Psoas muscle (tissue), 8 donors: ENCODE data around the gene DOCK2. TPM values are rescaled to one million over a fixed set of nuclear protein-coding genes. Genes with fewer than 3 reads are reported as not detected.

Source experiments
- ATAC-seq, 4 donors: fragments of 200-7000 bp; cut with Tn5 transposase; one replicate each; pipeline ENCODE4 v1.9.1; 2020; ENCODE audit warnings: moderate library complexity in 3 of 4, mild to moderate bottlenecking in 2 of 4
- DNase-seq, 2 donors: peaks; one replicate each; pipeline ENCODE4 v3.0.0-alpha.2; 2020
- H3K27ac ChIP-seq: fragments of 200-600 bp; one replicate; pipeline ENCODE4 v1.8.0; 2022
- H3K27me3 ChIP-seq, 3 donors: fragments of 200-600 bp in 1 of 3; one replicate each; pipeline versions ENCODE4 v1.6.1 to v1.8.0; 2013 to 2022; ENCODE audit warnings: low read length in 2 of 3, mild to moderate bottlenecking in 2 of 3, moderate library complexity in 1 of 3; ENCODE audit not compliant: insufficient read depth in 3 of 3
- H3K36me3 ChIP-seq, 2 donors: fragments of 200-600 bp in 1 of 2; one replicate each; pipeline versions ENCODE4 v1.6.1 to v1.8.0; 2013 to 2022; ENCODE audit warnings: low read depth in 1 of 2, mild to moderate bottlenecking in 1 of 2, moderate library complexity in 1 of 2; ENCODE audit not compliant: insufficient read depth in 1 of 2
- H3K4me1 ChIP-seq: fragments of 200-600 bp; one replicate; pipeline ENCODE4 v1.8.0; 2022
- H3K4me3 ChIP-seq: fragments of 200-600 bp; one replicate; pipeline ENCODE4 v1.8.0; 2022; ENCODE audit warnings: mild to moderate bottlenecking
- H3K9me3 ChIP-seq: fragments of 200-600 bp; one replicate; pipeline ENCODE4 v1.8.0; 2022
- CTCF ChIP-seq: fragments of 200-600 bp; IDR thresholded peaks from one replicate; pipeline ENCODE4 v1.8.0; 2022; ENCODE audit warnings: antibody characterized with exemption
- WGBS, 3 donors: extraction: QIAGEN DNeasy Blood & Tissue Kit; methylation state at CpG; one replicate each; pipeline versions ENCODE4 v1.1.6 to v1.1.7; 2013; 5-methylcytosine and 5-hydroxymethylcytosine counted together
- intact Hi-C, 2 donors: fragments of 100-400 bp; cut with DNase I; formaldehyde crosslinking; loops; one replicate each; pipeline versions ENCODE4 v1.11.0 to v1.14.2; 2022
- polyA plus RNA-seq, 3 donors: library from polyadenylated mRNA; stranded (reverse); fragments of 200-250 nt; gene quantifications; one replicate each; pipeline ENCODE4 v1.2.3, GENCODE V29; 2013
- total RNA-seq, 4 donors: library from RNA; stranded (reverse); fragmentation: NEBNext Ultra II Directional in 2 of 4; extraction: Animal tissue kit (Norgen Biotek cat#: 25700) in 2 of 4; gene quantifications; one replicate each; pipeline versions ENCODE4 v1.2.1 to v1.2.4, GENCODE V29; 2021 to 2023
- donor health status: healthy with polysubstance abuse.
- donor health status: DM: no; HTN: no; CAD: no; lungs with moderate emphysema.
- donor health status: Bipolar disorder and iron deficiency.
- donor health status: healthy.
- donor health status: DM: yes; HTN: yes; CAD: no.
- donor health status: DM: no; HTN: no; CAD: no.
- donor health status: DM: no; HTN: no; CAD: no.
- donor health status: DM: yes; HTN: yes; CAD: no.

DOCK2 gene
- total and polyA plus RNA-seq, 7 donors: 0.37 to 4.4 (median 3.5) TPM

- DNase-seq: no peak
- Histone ChIP-seq H3K4me3 (no peak overlapping the region), H3K4me1 (no peaks in the 10 kb centered on the region), H3K27me3 (no peaks in the 10 kb centered on the region), H3K36me3 (no peaks in the 10 kb centered on the region), H3K9me3 (no peaks in the 10 kb centered on the region), H3K27ac (no peak overlapping the region)
- intact Hi-C loops: no loop called here
- TF ChIP-seq CTCF: no peak
- WGBS, 3 donors: 79 to 89% (median 83%) methylated on average over 3 of the region's 3 CpGs
- ATAC-seq: no peak
Measured at GRCh38 chr5:169999621-170000020, 362.5 kb downstream of the DOCK2 start.

- ATAC-seq (no peak), DNase-seq (no peak)
- Histone ChIP-seq H3K27ac (no peak overlapping the region), H3K4me3 (no peak overlapping the region), H3K4me1 (no peaks in the 10 kb centered on the region), H3K9me3 (no peaks in the 10 kb centered on the region), H3K27me3 (no peaks in the 10 kb centered on the region), H3K36me3 (no peaks in the 10 kb centered on the region)
- 86 to 93% (median 87%) methylated on average over 2 of the region's 2 CpGs for WGBS, 3 donors
- intact Hi-C loops: no loop called here
- no peak for TF ChIP-seq CTCF
Measured at GRCh38 chr5:170000155-170000554, 363.1 kb downstream of the DOCK2 start.

GRCh38 chr5:170006021-170006420 lies 368.9 kb downstream of the DOCK2 start:
- Histone ChIP-seq H3K4me3 (no peak overlapping the region), H3K4me1 (no peaks in the 10 kb centered on the region), H3K36me3 (no peaks in the 10 kb centered on the region), H3K27ac (no peak overlapping the region), H3K9me3 (no peaks in the 10 kb centered on the region), H3K27me3 (no peaks in the 10 kb centered on the region)
- ATAC-seq: no peak
- no peak for TF ChIP-seq CTCF
- WGBS, 3 donors: 44 to 61% (median 56%) methylated on average over 6 of the region's 6 CpGs
- intact Hi-C loops: no loop called here
- no peak for DNase-seq

DNA sequence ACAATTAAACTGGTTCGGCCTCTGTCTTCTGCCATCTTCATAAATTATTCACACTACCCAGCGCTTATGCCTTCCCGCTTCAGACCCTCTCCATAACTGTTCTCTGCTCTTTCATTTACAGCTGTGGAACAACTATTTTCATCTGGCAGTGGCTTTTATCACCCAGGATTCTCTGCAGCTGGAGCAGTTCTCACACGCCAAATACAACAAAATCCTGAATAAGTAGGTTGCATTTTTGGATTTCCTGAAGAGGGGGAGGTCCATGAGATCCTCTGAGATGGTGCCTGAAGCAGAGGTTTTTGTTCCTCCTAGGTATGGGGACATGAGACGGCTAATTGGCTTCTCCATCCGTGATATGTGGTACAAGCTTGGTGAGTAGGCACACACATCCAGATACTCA lies 371.3 kb downstream of the DOCK2 start:
- TF ChIP-seq CTCF: no peak
- Histone ChIP-seq H3K27me3 (no peaks in the 10 kb centered on the region), H3K36me3 (no peaks in the 10 kb centered on the region), H3K9me3 (no peaks in the 10 kb centered on the region), H3K4me3 (no peak overlapping the region), H3K27ac (no peak overlapping the region), H3K4me1 (no peaks in the 10 kb centered on the region)
- intact Hi-C loops: no loop called here
- ATAC-seq (no peak), DNase-seq (no peak)
- 30 to 52% (median 44%) methylated on average over 6 of the region's 6 CpGs for WGBS, 3 donors

DNA sequence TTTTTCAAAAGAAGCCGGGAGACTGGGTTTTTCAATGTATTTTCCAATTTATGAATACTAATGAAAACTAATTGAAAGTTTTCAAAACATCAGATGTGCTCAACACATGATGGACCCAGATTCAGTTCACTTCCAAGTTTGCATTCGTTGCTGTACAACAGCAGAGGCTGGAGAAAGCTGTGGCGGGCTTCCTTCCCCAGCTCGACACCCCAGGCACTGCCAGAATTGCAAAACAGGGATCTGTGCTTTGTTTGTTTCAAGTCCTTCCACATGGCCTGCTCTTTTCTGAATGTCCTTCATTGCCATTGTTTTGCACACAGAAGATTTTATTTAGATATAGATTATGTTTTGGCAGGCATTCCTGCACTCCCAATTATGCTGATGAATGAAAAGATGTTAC lies 373.5 kb downstream of the DOCK2 start:
- Histone ChIP-seq H3K36me3 (no peaks in the 10 kb centered on the region), H3K4me3 (no peak overlapping the region), H3K27ac (no peak overlapping the region), H3K4me1 (no peaks in the 10 kb centered on the region), H3K27me3 (no peaks in the 10 kb centered on the region), H3K9me3 (no peaks in the 10 kb centered on the region)
- TF ChIP-seq CTCF: no peak
- intact Hi-C loops: no loop called here
- DNase-seq: no peak
- 67 to 82% (median 72%) methylated on average over 4 of the region's 4 CpGs for WGBS, 3 donors
- no peak for ATAC-seq
